HCT116 (cell line): Measurements from ENCODE around the gene RPF1. TPM values are rescaled to one million over a fixed set of nuclear protein-coding genes. Genes with fewer than 3 reads are reported as not detected.

Experiments
- ATAC-seq: fragments of 200-7000 bp; cut with Tn5 transposase; 2 replicates; pipeline ENCODE4 v1.9.1; 2020; ENCODE audit warnings: mild to moderate bottlenecking, moderate library complexity
- BruUV-seq: library from RNA; stranded (reverse); fragments of 400-500 nt; replicated peaks from 2 replicates; lab custom pipeline; 2021; lab: Mats Ljungman, UMichigan
- CTCF ChIA-PET: fragments of 300-600 bp; sonication (Branson Sonifier 250); formaldehyde crosslinking; loops from one replicate; lab custom pipeline; 2021; ENCODE audit warnings: antibody characterized with exemption; lab: Charles Lee
- POLR2A ChIA-PET: fragments of 300-600, 350-600 bp; sonication (Branson Sonifier 250); formaldehyde crosslinking; loops from one replicate; lab custom pipeline; 2021; ENCODE audit warnings: antibody characterized with exemption; lab: Charles Lee
- RAD21 ChIA-PET, 2 experiments: fragments of 300-600 bp; sonication (Branson Sonifier 250); formaldehyde crosslinking; loops; one replicate each; lab custom pipeline; 2023; ENCODE audit warnings: low total read pairs in 2 of 2; ENCODE audit not compliant: uncharacterized antibody in 2 of 2, unreplicated experiment in 2 of 2, low non-redundant PET in 1 of 2; lab: Charles Lee
- DNase-seq: peaks from one replicate; pipeline ENCODE4 v3.0.0-alpha.2; 2010; ENCODE audit warnings: low read depth, low spot score
- H2AFZ ChIP-seq: fragments of 200-600 bp; shearing (Covaris generic), sonication (generic); 2 replicates; pipeline ENCODE4 v1.6.1; 2017; ENCODE audit warnings: low read depth, mixed run types, mixed read lengths, antibody characterized with exemption, low read length; ENCODE audit not compliant: poor library complexity, severe bottlenecking
- H3K27ac ChIP-seq: 2 replicates; pipeline ENCODE4 v1.5.1; 2012; ENCODE audit warnings: low read depth, low read length
- H3K27me3 ChIP-seq: fragments of 200-600 bp; sonication (generic); 2 replicates; pipeline ENCODE4 v1.6.1; 2016; ENCODE audit warnings: mixed run types, low read length, mixed read lengths; ENCODE audit not compliant: insufficient read depth
- H3K36me3 ChIP-seq, 2 experiments: fragments of 200-500 bp in 1 of 2; fragments of 200-600 bp in 1 of 2; sonication (Bioruptor generic) in 1 of 2; sonication (generic) in 1 of 2; 2 replicates each; pipeline versions ENCODE4 v1.5.1 to v1.6.1; 2014 to 2016; ENCODE audit warnings: low read length in 2 of 2, inconsistent platforms in 1 of 2, mixed read lengths in 1 of 2, mixed run types in 1 of 2; ENCODE audit not compliant: insufficient read depth in 2 of 2, control insufficient read depth in 1 of 2
- H3K4me1 ChIP-seq, 2 experiments: fragments of 200-600 bp in 1 of 2; sonication (generic) in 1 of 2; 2 replicates each; pipeline versions ENCODE4 v1.5.1 to v1.6.1; 2012 to 2017; ENCODE audit warnings: low read length in 2 of 2, inconsistent platforms in 1 of 2, mild to moderate bottlenecking in 1 of 2, mixed read lengths in 1 of 2, mixed run types in 1 of 2, moderate library complexity in 1 of 2; ENCODE audit not compliant: insufficient read depth in 2 of 2, control insufficient read depth in 1 of 2
- H3K4me2 ChIP-seq: fragments of 200-600 bp; sonication (generic); 2 replicates; pipeline ENCODE4 v1.6.1; 2017; ENCODE audit warnings: mixed run types, low read length, mixed read lengths
- H3K4me3 ChIP-seq, 2 experiments: fragments of 200-600 bp in 1 of 2; sonication (generic) in 1 of 2; replicated peaks in 1 of 2; 2 replicates each; pipeline ENCODE4 v1.5.1; 2011 to 2016; ENCODE audit warnings: low read length in 2 of 2, control low read depth in 1 of 2, low read depth in 1 of 2, mild to moderate bottlenecking in 1 of 2, mixed read lengths in 1 of 2, mixed run types in 1 of 2
- H3K79me2 ChIP-seq: fragments of 200-600 bp; sonication (generic); 2 replicates; pipeline ENCODE4 v1.6.1; 2017; ENCODE audit warnings: mild to moderate bottlenecking, mixed run types, low read length, moderate library complexity, mixed read lengths; ENCODE audit not compliant: insufficient read depth
- H3K9ac ChIP-seq: fragments of 200-600 bp; sonication (generic); 2 replicates; pipeline ENCODE4 v1.6.1; 2016; ENCODE audit warnings: low read length, mixed read lengths
- H3K9me2 ChIP-seq: fragments of 200-600 bp; sonication (generic), shearing (Covaris generic); 2 replicates; pipeline ENCODE4 v1.6.1; 2017; ENCODE audit warnings: mixed run types, mild to moderate bottlenecking, moderate library complexity; ENCODE audit not compliant: insufficient read depth
- H3K9me3 ChIP-seq, 2 experiments: fragments of 200-500 bp in 1 of 2; fragments of 200-600 bp in 1 of 2; sonication (Bioruptor generic) in 1 of 2; sonication (generic) in 1 of 2; 2 replicates each; pipeline ENCODE4 v1.6.1; 2014 to 2017; ENCODE audit warnings: low read length in 2 of 2, mixed read lengths in 2 of 2, inconsistent platforms in 1 of 2, low read depth in 1 of 2, mild to moderate bottlenecking in 1 of 2, mixed run types in 1 of 2, moderate library complexity in 1 of 2; ENCODE audit not compliant: control insufficient read depth in 1 of 2, insufficient read depth in 1 of 2
- H4K20me1 ChIP-seq: fragments of 200-600 bp; sonication (generic), shearing (Covaris generic); 2 replicates; pipeline ENCODE4 v1.6.1; 2017; ENCODE audit warnings: mixed run types, mild to moderate bottlenecking, moderate library complexity; ENCODE audit not compliant: insufficient read depth
- CBX3 ChIP-seq: IDR thresholded peaks from 2 replicates; pipeline ENCODE4 v1.6.1; 2012; ENCODE audit warnings: low read depth
- CEBPB ChIP-seq: IDR thresholded peaks from 2 replicates; pipeline ENCODE4 v1.6.1; 2012; ENCODE audit warnings: low read depth
- EZH2phosphoT487 ChIP-seq: fragments of 200-600 bp; IDR thresholded peaks from 2 replicates; pipeline ENCODE4 v1.6.1; 2018; ENCODE audit warnings: antibody characterized with exemption, borderline replicate concordance
- FOSL1 ChIP-seq: IDR thresholded peaks from 2 replicates; pipeline ENCODE4 v1.6.1; 2012; ENCODE audit warnings: low read depth
- SRF ChIP-seq: IDR thresholded peaks from 2 replicates; pipeline ENCODE4 v1.6.1; 2012; ENCODE audit warnings: low read depth
- intact Hi-C: fragments of 100-400 bp; cut with micrococcal nuclease; formaldehyde crosslinking; loops from 2 replicates; pipeline ENCODE4 v1.10.0; 2022
- total RNA-seq: library from RNA; stranded (reverse); gene quantifications from one replicate; pipeline ENCODE4 v1.2.1, GENCODE V29; 2021; ENCODE audit not compliant: unreplicated experiment
- TF ChIP-seq, protein P1 (sequence below): IDR thresholded peaks from 2 replicates; pipeline ENCODE4 v1.6.1; 2012; ENCODE audit warnings: low read depth
- TF ChIP-seq, protein P2 (sequence below): IDR thresholded peaks from 2 replicates; pipeline ENCODE4 v1.6.1; 2012

Gene RPF1
- total RNA-seq, 1 experiment from 2014 or later: 86.9 TPM

DNA sequence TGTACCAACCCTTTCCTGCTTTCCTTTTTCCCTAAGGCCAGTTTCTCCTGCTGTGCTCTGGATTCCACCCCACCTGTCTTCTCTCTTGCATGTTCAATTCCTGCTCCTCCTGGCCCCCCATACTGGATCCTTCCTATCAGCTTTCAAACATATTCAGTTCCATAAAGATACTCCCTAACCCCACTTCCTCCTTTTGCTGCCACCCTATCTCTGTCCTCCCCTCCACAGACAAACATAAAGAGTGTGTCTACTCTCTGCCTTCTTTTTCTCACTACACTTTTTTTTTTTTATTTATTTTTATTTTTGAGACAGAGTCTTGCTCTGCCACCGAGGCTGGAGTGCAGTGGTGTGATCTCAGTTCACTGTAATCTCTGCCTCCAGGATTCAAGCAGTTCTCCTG is 16.9 kb upstream of the RPF1 start:
- H3K36me3 ChIP-seq: no peaks in the 10 kb centered on the region
- intact Hi-C loops: no loop called here
- POLR2A ChIA-PET: no interaction called here
- no peak for DNase-seq
- TF ChIP-seq SRF (no peak), FOSL1 (no peak), CBX3 (no peak)
- TF ChIP-seq, protein P1, sequence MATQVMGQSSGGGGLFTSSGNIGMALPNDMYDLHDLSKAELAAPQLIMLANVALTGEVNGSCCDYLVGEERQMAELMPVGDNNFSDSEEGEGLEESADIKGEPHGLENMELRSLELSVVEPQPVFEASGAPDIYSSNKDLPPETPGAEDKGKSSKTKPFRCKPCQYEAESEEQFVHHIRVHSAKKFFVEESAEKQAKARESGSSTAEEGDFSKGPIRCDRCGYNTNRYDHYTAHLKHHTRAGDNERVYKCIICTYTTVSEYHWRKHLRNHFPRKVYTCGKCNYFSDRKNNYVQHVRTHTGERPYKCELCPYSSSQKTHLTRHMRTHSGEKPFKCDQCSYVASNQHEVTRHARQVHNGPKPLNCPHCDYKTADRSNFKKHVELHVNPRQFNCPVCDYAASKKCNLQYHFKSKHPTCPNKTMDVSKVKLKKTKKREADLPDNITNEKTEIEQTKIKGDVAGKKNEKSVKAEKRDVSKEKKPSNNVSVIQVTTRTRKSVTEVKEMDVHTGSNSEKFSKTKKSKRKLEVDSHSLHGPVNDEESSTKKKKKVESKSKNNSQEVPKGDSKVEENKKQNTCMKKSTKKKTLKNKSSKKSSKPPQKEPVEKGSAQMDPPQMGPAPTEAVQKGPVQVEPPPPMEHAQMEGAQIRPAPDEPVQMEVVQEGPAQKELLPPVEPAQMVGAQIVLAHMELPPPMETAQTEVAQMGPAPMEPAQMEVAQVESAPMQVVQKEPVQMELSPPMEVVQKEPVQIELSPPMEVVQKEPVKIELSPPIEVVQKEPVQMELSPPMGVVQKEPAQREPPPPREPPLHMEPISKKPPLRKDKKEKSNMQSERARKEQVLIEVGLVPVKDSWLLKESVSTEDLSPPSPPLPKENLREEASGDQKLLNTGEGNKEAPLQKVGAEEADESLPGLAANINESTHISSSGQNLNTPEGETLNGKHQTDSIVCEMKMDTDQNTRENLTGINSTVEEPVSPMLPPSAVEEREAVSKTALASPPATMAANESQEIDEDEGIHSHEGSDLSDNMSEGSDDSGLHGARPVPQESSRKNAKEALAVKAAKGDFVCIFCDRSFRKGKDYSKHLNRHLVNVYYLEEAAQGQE: no peak
- TF ChIP-seq, all 23 proteins: peak for 0
- no peak overlapping the region for H3K9ac ChIP-seq
- no TSS peak for BruUV-seq
- no peak overlapping the region for H3K4me2 ChIP-seq
- H3K9me3 ChIP-seq: no peaks in the 10 kb centered on the region
- H3K27ac ChIP-seq: no peak overlapping the region
- no peaks in the 10 kb centered on the region for H3K9me2 ChIP-seq
- RAD21 ChIA-PET: no interaction called here
- no peak overlapping the region for H3K4me3 ChIP-seq
- H3K4me1 ChIP-seq: peaks cover 0 to under 1% of the 10 kb centered on the region in 2 experiments; a peak in 1 of 4 replicates
- H2AFZ ChIP-seq: no peak overlapping the region
- H4K20me1 ChIP-seq: no peaks in the 10 kb centered on the region
- CTCF ChIA-PET: no interaction called here
- no peaks in the 10 kb centered on the region for H3K79me2 ChIP-seq
- ATAC-seq: no peak
- no peaks in the 10 kb centered on the region for H3K27me3 ChIP-seq

DNA sequence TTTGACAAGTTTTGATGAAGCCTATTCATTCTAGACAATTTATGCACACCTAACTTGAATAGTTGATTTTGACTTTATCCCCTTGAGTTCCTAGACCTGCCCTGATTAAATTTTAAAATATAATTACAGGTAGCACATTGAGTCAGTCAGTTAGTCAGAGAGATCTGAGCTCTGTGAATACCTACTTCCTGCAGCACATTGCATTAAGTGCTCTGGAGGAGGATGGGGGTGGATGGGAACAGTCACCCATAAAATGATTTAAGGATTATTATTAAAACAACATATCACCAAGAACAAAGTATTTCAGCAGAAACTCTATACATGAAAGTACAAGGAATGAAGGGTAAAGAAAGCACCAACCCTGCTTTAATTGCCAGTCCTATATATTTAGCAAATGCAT is 11.8 kb upstream of the RPF1 start:
- ChIA-PET POLR2A (no interaction called here), CTCF (no interaction called here), RAD21 (no interaction called here)
- Histone ChIP-seq H3K27ac (no peak overlapping the region), H4K20me1 (no peaks in the 10 kb centered on the region), H3K9me3 (no peaks in the 10 kb centered on the region), H2AFZ (peak overlapping the region; percentile 5), H3K4me1 (peaks cover 0 to 6% of the 10 kb centered on the region in 2 experiments; a peak in 1 of 4 replicates), H3K79me2 (no peaks in the 10 kb centered on the region), H3K36me3 (no peaks in the 10 kb centered on the region), H3K9me2 (no peaks in the 10 kb centered on the region), H3K9ac (no peak overlapping the region), H3K27me3 (no peaks in the 10 kb centered on the region), H3K4me2 (no peak overlapping the region; the same call in 1 of the 2 replicates), H3K4me3 (no peak overlapping the region)
- intact Hi-C loops: no loop called here
- TF ChIP-seq, protein P2, sequence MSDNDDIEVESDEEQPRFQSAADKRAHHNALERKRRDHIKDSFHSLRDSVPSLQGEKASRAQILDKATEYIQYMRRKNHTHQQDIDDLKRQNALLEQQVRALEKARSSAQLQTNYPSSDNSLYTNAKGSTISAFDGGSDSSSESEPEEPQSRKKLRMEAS: no peak
- no peak for TF ChIP-seq CEBPB
- TF ChIP-seq EZH2phosphoT487: no peak
- TF ChIP-seq FOSL1: peak; percentile 22; the same call in 1 of the 2 replicates
- no peak for TF ChIP-seq CBX3
- no peak for ATAC-seq
- BruUV-seq: no TSS peak
- DNase-seq: no peak
